IMR-90 (cell line): ENCODE data around the gene BANP.

Experiments
- BHLHE40 ChIP-seq: fragments of 150-350 bp; IDR thresholded peaks from 2 replicates; pipeline ENCODE4 v1.6.1; 2016; ENCODE audit warnings: mild to moderate bottlenecking, low read depth, low read length
- CHD1 ChIP-seq: IDR thresholded peaks from 2 replicates; pipeline ENCODE4 v1.6.1; 2012; ENCODE audit warnings: low read depth, low read length, improper control_type of control experiment
- CTCF ChIP-seq: conservative IDR thresholded peaks from 2 replicates; pipeline ENCODE4 v1.5.1; 2012; ENCODE audit warnings: mild to moderate bottlenecking, low read depth, low read length, improper control_type of control experiment
- MAFK ChIP-seq: IDR thresholded peaks from 2 replicates; pipeline ENCODE4 v1.6.1; 2012; ENCODE audit warnings: low read depth, low read length, improper control_type of control experiment
- MAZ ChIP-seq: IDR thresholded peaks from 2 replicates; pipeline ENCODE4 v1.6.1; 2012; ENCODE audit warnings: low read depth, mild to moderate bottlenecking, low read length, improper control_type of control experiment, moderate library complexity, borderline replicate concordance
- MXI1 ChIP-seq: IDR thresholded peaks from 2 replicates; pipeline ENCODE4 v1.6.1; 2012; ENCODE audit warnings: low read depth, mild to moderate bottlenecking, low read length, moderate library complexity, borderline replicate concordance
- NFE2L2 ChIP-seq: fragments of 150-350 bp; IDR thresholded peaks from 2 replicates; pipeline ENCODE4 v1.6.1; 2016; ENCODE audit warnings: low read depth, mild to moderate bottlenecking, low read length
- POLR2A ChIP-seq: IDR thresholded peaks from 2 replicates; pipeline ENCODE4 v1.6.1; 2012; ENCODE audit warnings: mild to moderate bottlenecking, low read depth, low read length
- RAD21 ChIP-seq: IDR thresholded peaks from 2 replicates; pipeline ENCODE4 v1.6.1; 2012; ENCODE audit warnings: low read length, improper control_type of control experiment
- RCOR1 ChIP-seq: IDR thresholded peaks from 2 replicates; pipeline ENCODE4 v1.6.1; 2012; ENCODE audit warnings: mild to moderate bottlenecking, low read length, improper control_type of control experiment; ENCODE audit not compliant: insufficient replicate concordance
- RFX5 ChIP-seq: IDR thresholded peaks from 2 replicates; pipeline ENCODE4 v1.8.0; 2012; ENCODE audit warnings: low read depth, mild to moderate bottlenecking, low read length, moderate library complexity
- SMC3 ChIP-seq: fragments of 150-350 bp; IDR thresholded peaks from 2 replicates; pipeline ENCODE4 v1.6.1; 2016; ENCODE audit warnings: low read depth, mild to moderate bottlenecking, antibody characterized with exemption, low read length, moderate library complexity
- USF2 ChIP-seq: fragments of 150-350 bp; IDR thresholded peaks from 2 replicates; pipeline ENCODE4 v1.6.1; 2017; ENCODE audit warnings: mild to moderate bottlenecking, antibody characterized with exemption, low read length, low read depth
- TF ChIP-seq, protein P1 (sequence below): fragments of 150-350 bp; IDR thresholded peaks from 2 replicates; pipeline ENCODE4 v1.6.1; 2016; ENCODE audit warnings: low read depth, mild to moderate bottlenecking, low read length, moderate library complexity, borderline replicate concordance

DNA sequence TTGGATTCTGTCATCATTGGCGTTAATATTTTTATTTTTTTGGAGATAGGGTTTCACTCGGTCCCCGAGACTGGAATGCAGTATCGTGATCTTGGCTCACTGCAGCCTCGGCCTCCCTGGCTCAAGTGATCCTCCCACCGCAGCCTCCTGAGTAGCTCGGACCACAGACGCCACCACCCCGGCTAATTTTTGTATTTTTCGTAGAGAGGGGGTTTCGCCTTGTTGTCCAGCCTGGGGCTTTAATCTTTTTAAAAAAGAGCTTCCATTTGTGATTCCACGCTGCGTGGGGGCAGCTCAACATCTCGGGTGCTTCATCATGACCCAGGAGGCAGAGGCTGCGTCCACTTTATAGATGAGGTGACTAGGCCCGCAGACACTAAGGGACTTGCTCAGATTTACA is 1.5 kb downstream of the BANP start:
- TF ChIP-seq RAD21 (no peak), CTCF (no peak), MAZ (no peak), SMC3 (no peak), POLR2A (no peak; the same call in 1 of the 2 replicates), RFX5 (no peak), BHLHE40 (no peak), NFE2L2 (no peak), MAFK (no peak), CHD1 (no peak), USF2 (no peak), MXI1 (no peak), RCOR1 (no peak)
- TF ChIP-seq, protein P1, sequence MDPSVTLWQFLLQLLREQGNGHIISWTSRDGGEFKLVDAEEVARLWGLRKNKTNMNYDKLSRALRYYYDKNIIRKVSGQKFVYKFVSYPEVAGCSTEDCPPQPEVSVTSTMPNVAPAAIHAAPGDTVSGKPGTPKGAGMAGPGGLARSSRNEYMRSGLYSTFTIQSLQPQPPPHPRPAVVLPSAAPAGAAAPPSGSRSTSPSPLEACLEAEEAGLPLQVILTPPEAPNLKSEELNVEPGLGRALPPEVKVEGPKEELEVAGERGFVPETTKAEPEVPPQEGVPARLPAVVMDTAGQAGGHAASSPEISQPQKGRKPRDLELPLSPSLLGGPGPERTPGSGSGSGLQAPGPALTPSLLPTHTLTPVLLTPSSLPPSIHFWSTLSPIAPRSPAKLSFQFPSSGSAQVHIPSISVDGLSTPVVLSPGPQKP: no peak
